HTR-8/SVneo (cell line): ENCODE data around the gene SLC16A6.
"Not testable (repeated sequence)": the region's sequence is repeated elsewhere in the genome, so short reads cannot be mapped to it uniquely, and the experiment has no call there.

Experiments used
- DNase-seq: peaks from one replicate; pipeline ENCODE4 v3.0.0; 2011; ENCODE audit warnings: low spot score, mixed read lengths; ENCODE audit not compliant: insufficient read length
- FAIRE-seq: peaks from 2 replicates; lab custom pipeline; 2011; peaks lifted over from hg19 to GRCh38; lab: Jason Lieb, UNC

Gene SLC16A6

GRCh38 chr17:68255731-68256538 lies 35.0 kb downstream of the SLC16A6 start:
- no peak for DNase-seq
- FAIRE-seq, result peak; percentile 72

- no peak for FAIRE-seq
- DNase-seq, result no peak
Observed at GRCh38 chr17:68255151-68255550, 35.8 kb downstream of the SLC16A6 start.

GRCh38 chr17:68253426-68253825 lies 37.5 kb downstream of the SLC16A6 start:
- peak; percentile 67 for FAIRE-seq

GRCh38 chr17:68249354-68249765 lies 41.6 kb downstream of the SLC16A6 start:
- no peak for DNase-seq
- FAIRE-seq, result no peak

More at GRCh38 chr17:68253426-68253825, 37.5 kb downstream of the SLC16A6 start:
- DNase-seq, result not testable (repeated sequence)

GRCh38 chr17:68248891-68249290 lies 42.0 kb downstream of the SLC16A6 start:
- DNase-seq, result no peak
- FAIRE-seq, result no peak

- FAIRE-seq (no peak), DNase-seq (peak; percentile 46)
Observed at GRCh38 chr17:68248199-68248825, 42.6 kb downstream of the SLC16A6 start.

- DNase-seq (peak; percentile 96), FAIRE-seq (peak; percentile 100)
Observed at GRCh38 chr17:68247445-68248198, 43.3 kb downstream of the SLC16A6 start, which contains the start of gene AMZ2. Gene AMZ2 (plus strand): TSS chr17:68248043. CDS start chr17:68250188, 2,145 bp downstream.

- no peak for FAIRE-seq
Observed at GRCh38 chr17:68246271-68247028, 44.5 kb downstream of the SLC16A6 start.

GRCh38 chr17:68239632-68240366 lies 51.1 kb downstream of the SLC16A6 start:
- DNase-seq (no peak), FAIRE-seq (no peak)

More at GRCh38 chr17:68246271-68247028, 44.5 kb downstream of the SLC16A6 start:
- DNase-seq, result no peak

- FAIRE-seq (no peak), DNase-seq (no peak)
Observed at GRCh38 chr17:68238871-68239253, 52.1 kb downstream of the SLC16A6 start.

GRCh38 chr17:68238164-68238870 lies 52.6 kb downstream of the SLC16A6 start:
- no peak for DNase-seq
- no peak for FAIRE-seq

- FAIRE-seq, DNase-seq: not testable (repeated sequence)
Observed at GRCh38 chr17:68237369-68238163, 53.4 kb downstream of the SLC16A6 start.

- FAIRE-seq, DNase-seq: not testable (repeated sequence)
Observed at GRCh38 chr17:68235336-68235791, 55.6 kb downstream of the SLC16A6 start.

GRCh38 chr17:68234726-68235335 lies 56.1 kb downstream of the SLC16A6 start:
- FAIRE-seq, result not testable (repeated sequence)
- DNase-seq, result peak; percentile 23

GRCh38 chr17:68232741-68233140 lies 58.2 kb downstream of the SLC16A6 start:
- FAIRE-seq, result peak; percentile 40
- not testable (repeated sequence) for DNase-seq

- no peak for DNase-seq
- no peak for FAIRE-seq
Observed at GRCh38 chr17:68231541-68231940, 59.4 kb downstream of the SLC16A6 start.

GRCh38 chr17:68231131-68231530 lies 59.8 kb downstream of the SLC16A6 start:
- not testable (repeated sequence) for FAIRE-seq, DNase-seq
